GM12875 (cell line): ENCODE measurements around the gene HSD17B12.

ENCODE experiments used
- H3K4me3 ChIP-seq: one replicate; pipeline ENCODE4 v1.5.1; 2011; ENCODE audit warnings: low read depth, low read length, control low read depth
- TF ChIP-seq, protein P1 (sequence below): IDR thresholded peaks from 2 replicates; pipeline ENCODE4 v1.5.1; 2011; ENCODE audit warnings: low read depth, mild to moderate bottlenecking, control low read depth, inconsistent platforms, low read length, moderate library complexity, borderline replicate concordance; ENCODE audit not compliant: insufficient read depth

Gene HSD17B12

DNA sequence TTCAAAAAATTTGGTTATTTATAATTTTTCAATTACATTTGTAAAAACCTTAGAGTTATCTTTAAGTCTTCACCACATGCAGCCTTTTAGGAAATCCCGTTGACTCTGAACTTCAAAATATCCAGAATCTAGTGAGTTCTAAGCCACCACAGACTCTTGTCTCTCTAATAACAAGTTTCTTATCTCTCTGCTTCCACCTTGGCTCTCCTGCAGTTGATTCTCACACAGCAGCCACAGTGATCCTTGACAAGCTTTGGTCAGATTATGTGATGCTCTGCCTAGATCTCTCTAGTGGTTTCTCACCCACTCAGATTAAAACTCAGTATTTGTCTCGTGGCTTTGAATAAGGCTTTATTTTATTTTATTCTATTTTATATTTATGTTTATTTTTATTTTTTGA lies 8.6 kb downstream of the HSD17B12 start:
- H3K4me3 ChIP-seq, result no peak overlapping the region
- TF ChIP-seq, protein P1, sequence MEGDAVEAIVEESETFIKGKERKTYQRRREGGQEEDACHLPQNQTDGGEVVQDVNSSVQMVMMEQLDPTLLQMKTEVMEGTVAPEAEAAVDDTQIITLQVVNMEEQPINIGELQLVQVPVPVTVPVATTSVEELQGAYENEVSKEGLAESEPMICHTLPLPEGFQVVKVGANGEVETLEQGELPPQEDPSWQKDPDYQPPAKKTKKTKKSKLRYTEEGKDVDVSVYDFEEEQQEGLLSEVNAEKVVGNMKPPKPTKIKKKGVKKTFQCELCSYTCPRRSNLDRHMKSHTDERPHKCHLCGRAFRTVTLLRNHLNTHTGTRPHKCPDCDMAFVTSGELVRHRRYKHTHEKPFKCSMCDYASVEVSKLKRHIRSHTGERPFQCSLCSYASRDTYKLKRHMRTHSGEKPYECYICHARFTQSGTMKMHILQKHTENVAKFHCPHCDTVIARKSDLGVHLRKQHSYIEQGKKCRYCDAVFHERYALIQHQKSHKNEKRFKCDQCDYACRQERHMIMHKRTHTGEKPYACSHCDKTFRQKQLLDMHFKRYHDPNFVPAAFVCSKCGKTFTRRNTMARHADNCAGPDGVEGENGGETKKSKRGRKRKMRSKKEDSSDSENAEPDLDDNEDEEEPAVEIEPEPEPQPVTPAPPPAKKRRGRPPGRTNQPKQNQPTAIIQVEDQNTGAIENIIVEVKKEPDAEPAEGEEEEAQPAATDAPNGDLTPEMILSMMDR, result no peak

DNA sequence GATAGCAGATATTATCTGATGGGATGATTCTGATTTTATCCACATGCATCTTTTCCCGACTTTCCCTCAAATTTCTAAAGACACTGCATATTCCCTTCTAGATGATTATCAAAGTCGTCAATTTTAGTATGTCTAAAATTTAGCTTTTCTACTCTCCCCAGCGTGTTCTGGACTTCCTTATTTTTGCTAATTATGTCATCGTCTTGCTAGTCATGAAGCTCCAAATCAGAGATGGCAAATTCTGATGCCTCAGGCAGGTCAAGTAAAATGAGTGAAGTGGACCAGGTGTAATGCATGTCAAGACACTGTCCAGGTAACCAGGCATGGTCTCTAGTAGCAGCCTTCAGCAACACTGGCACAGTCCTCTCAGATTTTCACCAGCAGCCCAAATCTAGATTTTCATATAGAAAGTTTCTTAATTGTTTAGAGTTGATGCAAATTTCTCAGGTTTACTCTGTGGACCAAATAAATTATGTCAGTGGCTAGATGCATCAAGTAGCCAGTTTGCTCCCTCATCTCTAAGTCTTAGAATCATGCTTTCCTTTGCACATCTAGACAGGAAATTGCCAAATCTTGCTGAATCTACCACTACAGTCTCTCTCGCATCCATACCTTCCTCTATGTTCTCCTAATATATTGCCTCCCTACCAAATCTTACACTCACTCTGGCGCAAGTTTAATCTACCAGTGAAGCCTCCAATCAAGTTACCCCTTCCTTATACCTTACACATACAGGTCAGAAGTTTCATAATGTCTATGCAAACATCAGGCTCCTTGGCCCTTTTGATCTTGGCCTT lies 10.6 kb downstream of the HSD17B12 start:
- TF ChIP-seq, protein P1, result no peak
- H3K4me3 ChIP-seq, result no peak overlapping the region

GRCh38 chr11:43691806-43692205 lies 11.3 kb downstream of the HSD17B12 start:
- TF ChIP-seq, protein P1, result no peak
- H3K4me3 ChIP-seq, result no peak overlapping the region

- TF ChIP-seq, protein P1, result no peak
These were observed 12.5 kb downstream of the HSD17B12 start for GRCh38 chr11:43693069-43693468.

GRCh38 chr11:43693731-43694130 lies 13.2 kb downstream of the HSD17B12 start:
- H3K4me3 ChIP-seq, result no peak overlapping the region
- TF ChIP-seq, protein P1, result no peak

More at GRCh38 chr11:43693069-43693468, 12.5 kb downstream of the HSD17B12 start:
- no peak overlapping the region for H3K4me3 ChIP-seq

DNA sequence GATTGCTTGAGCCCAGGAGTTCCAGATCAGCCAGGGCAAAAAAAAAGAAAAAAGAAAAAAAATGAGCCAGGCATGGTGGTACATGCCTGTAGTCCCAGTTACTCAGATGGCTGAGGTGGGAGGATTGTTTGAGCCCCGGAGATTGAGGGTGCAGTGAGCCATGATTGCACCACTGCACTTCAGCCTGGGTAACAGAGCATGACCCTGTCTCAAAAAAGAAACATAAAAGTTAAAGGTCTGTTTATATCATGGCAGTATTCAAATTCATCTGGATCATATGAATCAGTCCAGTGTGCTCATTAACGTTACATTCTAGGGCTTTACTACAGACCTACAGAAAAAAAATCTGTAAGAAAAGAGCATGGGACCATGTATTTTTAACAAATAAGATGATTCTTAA lies 13.9 kb downstream of the HSD17B12 start:
- TF ChIP-seq, protein P1, result no peak
- H3K4me3 ChIP-seq, result no peak overlapping the region

GRCh38 chr11:43697679-43698078 lies 17.1 kb downstream of the HSD17B12 start:
- TF ChIP-seq, protein P1, result no peak
- no peak overlapping the region for H3K4me3 ChIP-seq
